ENCODE data around the gene SPG7. TPM values are rescaled to one million over a fixed set of nuclear protein-coding genes. Genes with fewer than 3 reads are reported as not detected.

SPG7 gene
- total and polyA plus RNA-seq, 4 experiments from 2014 or later = 46.4 to 160 (median 103) TPM

DNA sequence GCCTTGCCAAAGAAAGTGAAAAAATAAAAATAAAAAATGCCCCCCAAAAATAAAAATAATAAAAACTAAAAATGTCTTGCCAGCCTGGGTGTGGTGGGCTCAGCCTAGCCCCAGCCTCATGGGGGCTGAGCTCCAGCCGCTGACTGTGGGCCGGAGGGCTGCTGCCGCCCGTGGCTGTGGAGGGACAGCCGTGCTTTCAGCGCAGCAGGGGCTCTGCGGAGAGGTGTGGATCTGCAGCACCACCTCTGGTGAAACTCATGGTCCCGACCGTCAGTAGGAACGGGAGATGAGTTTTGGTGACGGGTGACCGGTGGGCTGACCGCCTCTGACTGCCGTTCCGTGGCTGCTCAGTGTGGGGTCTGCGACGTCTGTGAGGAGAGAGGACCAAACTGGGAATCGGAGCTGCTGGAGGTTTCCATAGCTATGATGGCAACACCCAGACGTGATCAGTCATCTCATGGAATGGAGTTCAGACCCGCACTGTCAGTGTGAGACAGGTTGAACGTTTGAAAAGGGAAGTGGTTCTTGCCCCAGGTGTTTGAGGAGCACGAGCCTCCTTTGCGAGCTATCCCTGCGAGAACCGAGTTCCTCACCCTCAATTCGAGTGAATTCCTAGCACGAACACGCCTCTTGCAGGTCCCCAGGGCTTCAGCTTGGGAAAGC lies 40.3 kb downstream of the SPG7 start:
- Histone ChIP-seq H3K27me3 (ENCODE audit: insufficient read depth, low read length) (no peaks in the 10 kb centered on the region), H3K4me3 (ENCODE audit: low read length in 2 of 2) (no peak overlapping the region), H3K4me1 (ENCODE audit: insufficient read depth, low read length) (peaks cover 16% of the 10 kb centered on the region), H3K36me3 (ENCODE audit: insufficient read depth, low read length) (peaks cover 28% of the 10 kb centered on the region), H3K27ac (ENCODE audit: low read depth, low read length) (no peak overlapping the region), H3K9me3 (ENCODE audit: control insufficient read depth in 1 of 2, low read length in 2 of 2) (no peaks in the 10 kb centered on the region)
- intact Hi-C loops (cut with micrococcal nuclease) = loop anchor here (2.0 kb wide), 1 partner anchor 14 kb away; no protein-coding TSS in a partner anchor
- H3K27ac Mint-ChIP-seq = peak overlapping the region in 6 of 7 donors; percentile 80 to 88 (median 85)
- CTCF ChIA-PET (ENCODE audit: partially characterized antibody) = interaction anchor here (1.8 kb wide), 1 partner anchor 10 kb away, joined by 6 read pairs; no protein-coding TSS in a partner anchor
- peaks cover 9 to 14% (median 12%) of the 10 kb centered on the region in 4 donors for H3K4me1 Mint-ChIP-seq
- H3K4me3 Mint-ChIP-seq = peak overlapping the region in 3 of 8 donors; percentile 49 to 72 (median 57)
- POLR2A ChIA-PET (ENCODE audit: partially characterized antibody) = interaction anchor here (0.9 to 2.0 kb wide), 5 partner anchors 8 to 46 kb away, joined by 3 to 9 read pairs (median 4); no protein-coding TSS in a partner anchor
- peaks cover 21 to 46% of the 10 kb centered on the region in 2 donors for H3K36me3 Mint-ChIP-seq
- H3K27me3 Mint-ChIP-seq = no peaks in the 10 kb centered on the region
- DNase-seq = no peak
- peaks cover 0 to 2% (median 0%) of the 10 kb centered on the region in 8 donors for H3K9me3 Mint-ChIP-seq

DNA sequence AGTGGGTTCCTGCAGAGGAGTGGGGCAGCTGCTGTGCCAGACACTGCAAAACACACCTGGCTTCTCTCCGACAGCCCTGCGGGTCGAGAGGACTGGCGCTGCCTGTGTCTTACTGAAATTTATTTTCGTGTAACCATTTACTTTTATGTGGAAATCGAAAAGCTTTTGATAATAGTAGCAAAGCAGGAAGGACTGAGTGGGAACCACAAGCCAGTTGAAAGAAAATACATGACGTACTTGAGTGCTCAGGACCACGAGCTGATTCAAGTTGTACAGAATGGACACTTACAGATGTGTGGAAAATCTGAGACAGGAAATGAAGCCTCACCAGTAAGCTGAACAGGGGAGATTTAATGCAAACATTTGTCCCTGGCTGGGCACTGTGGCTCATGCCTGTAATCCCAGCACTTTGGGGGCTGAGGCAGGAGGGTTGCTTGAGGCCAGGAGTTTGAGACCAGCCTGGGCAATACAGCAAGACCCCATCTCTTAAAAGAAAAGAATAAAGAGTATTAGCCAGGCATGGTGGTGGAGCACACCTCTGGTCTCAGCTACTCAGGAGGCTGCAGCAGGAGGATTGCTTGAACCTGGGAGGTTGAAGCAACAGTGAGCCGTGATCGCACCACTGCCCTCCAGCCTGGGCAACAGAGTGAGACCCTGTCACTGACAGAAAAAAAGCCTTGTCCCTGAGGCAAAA lies 41.0 kb downstream of the SPG7 start:
- Histone ChIP-seq H3K4me3 (ENCODE audit: low read length in 2 of 2) (no peak overlapping the region), H3K27ac (ENCODE audit: low read depth, low read length) (no peak overlapping the region), H3K4me1 (ENCODE audit: insufficient read depth, low read length) (peaks cover 16% of the 10 kb centered on the region), H3K27me3 (ENCODE audit: insufficient read depth, low read length) (no peaks in the 10 kb centered on the region), H3K36me3 (ENCODE audit: insufficient read depth, low read length) (peaks cover 29% of the 10 kb centered on the region), H3K9me3 (ENCODE audit: control insufficient read depth in 1 of 2, low read length in 2 of 2) (no peaks in the 10 kb centered on the region)
- POLR2A ChIA-PET (ENCODE audit: partially characterized antibody) = interaction anchor here (0.9 to 2.0 kb wide), 5 partner anchors 8 to 46 kb away, joined by 3 to 9 read pairs (median 4); no protein-coding TSS in a partner anchor
- Mint-ChIP-seq H3K27ac (peak overlapping the region; percentile 84 to 93 (median 88)), H3K4me3 (peak overlapping the region; percentile 6 to 72 (median 58)), H3K9me3 (peaks cover 0 to 2% (median 0%) of the 10 kb centered on the region in 8 donors), H3K36me3 (peaks cover 21 to 44% of the 10 kb centered on the region in 2 donors), H3K4me1 (peaks cover 9 to 14% (median 12%) of the 10 kb centered on the region in 4 donors), H3K27me3 (no peaks in the 10 kb centered on the region)
- CTCF ChIA-PET (ENCODE audit: partially characterized antibody) = interaction anchor here (1.8 kb wide), 1 partner anchor 9 kb away, joined by 6 read pairs; no protein-coding TSS in a partner anchor
- intact Hi-C loops (cut with micrococcal nuclease) = loop anchor here (2.0 kb wide), 1 partner anchor 14 kb away; no protein-coding TSS in a partner anchor
- peak; percentile 46 to 60 (median 54) for DNase-seq

DNA sequence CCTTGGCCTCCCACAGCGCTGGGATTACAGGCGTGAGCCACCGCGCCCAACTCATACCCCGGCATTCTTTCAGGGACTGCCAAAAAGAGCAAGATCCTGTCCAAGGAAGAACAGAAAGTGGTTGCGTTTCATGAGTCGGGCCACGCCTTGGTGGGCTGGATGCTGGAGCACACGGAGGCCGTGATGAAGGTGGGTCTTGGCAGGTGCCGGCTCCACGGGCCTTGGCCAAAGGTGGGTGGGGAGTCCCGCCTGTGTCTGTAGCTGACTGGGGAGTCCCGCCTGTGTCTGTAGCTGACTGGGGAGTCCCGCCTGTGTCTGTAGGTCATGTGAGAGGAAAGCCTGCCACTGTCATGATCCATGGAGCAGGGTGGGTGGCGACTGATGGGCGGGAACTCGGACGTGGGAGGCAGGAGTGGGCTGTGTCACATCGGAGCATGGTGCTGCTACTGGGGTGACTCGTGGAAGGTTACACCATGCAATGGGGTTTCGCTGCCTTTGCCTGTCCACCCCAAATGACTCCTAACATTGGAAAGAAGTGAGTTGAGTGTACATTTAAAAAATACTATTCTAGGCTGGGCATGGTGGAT lies 42.3 kb downstream of the SPG7 start:
- peak overlapping the region in 3 of 7 donors; percentile 53 to 85 (median 70) for H3K27ac Mint-ChIP-seq
- intact Hi-C loops (cut with micrococcal nuclease) = no loop called here
- no peaks in the 10 kb centered on the region for H3K9me3 ChIP-seq (ENCODE audit: control insufficient read depth in 1 of 2, low read length in 2 of 2)
- CTCF ChIA-PET (ENCODE audit: partially characterized antibody) = interaction anchor here (1.8 kb wide), 1 partner anchor 8 kb away, joined by 6 read pairs; no protein-coding TSS in a partner anchor
- no peaks in the 10 kb centered on the region for H3K27me3 Mint-ChIP-seq
- H3K4me1 Mint-ChIP-seq = peaks cover 9 to 14% (median 12%) of the 10 kb centered on the region in 4 donors
- peaks cover 33% of the 10 kb centered on the region for H3K36me3 ChIP-seq (ENCODE audit: insufficient read depth, low read length)
- no peak for DNase-seq
- no peak overlapping the region for H3K4me3 ChIP-seq (ENCODE audit: low read length in 2 of 2)
- H3K9me3 Mint-ChIP-seq = peaks cover 0 to 2% (median 0%) of the 10 kb centered on the region in 8 donors
- peaks cover 16% of the 10 kb centered on the region for H3K4me1 ChIP-seq (ENCODE audit: insufficient read depth, low read length)
- no peak overlapping the region for H3K4me3 Mint-ChIP-seq
- H3K36me3 Mint-ChIP-seq = peaks cover 21 to 43% of the 10 kb centered on the region in 2 donors
- no peak overlapping the region for H3K27ac ChIP-seq (ENCODE audit: low read depth, low read length)
- no peaks in the 10 kb centered on the region for H3K27me3 ChIP-seq (ENCODE audit: insufficient read depth, low read length)
- POLR2A ChIA-PET (ENCODE audit: partially characterized antibody) = interaction anchor here (1.8 to 2.0 kb wide), 2 partner anchors 11 to 16 kb away, joined by 6 to 9 read pairs; no protein-coding TSS in a partner anchor

DNA sequence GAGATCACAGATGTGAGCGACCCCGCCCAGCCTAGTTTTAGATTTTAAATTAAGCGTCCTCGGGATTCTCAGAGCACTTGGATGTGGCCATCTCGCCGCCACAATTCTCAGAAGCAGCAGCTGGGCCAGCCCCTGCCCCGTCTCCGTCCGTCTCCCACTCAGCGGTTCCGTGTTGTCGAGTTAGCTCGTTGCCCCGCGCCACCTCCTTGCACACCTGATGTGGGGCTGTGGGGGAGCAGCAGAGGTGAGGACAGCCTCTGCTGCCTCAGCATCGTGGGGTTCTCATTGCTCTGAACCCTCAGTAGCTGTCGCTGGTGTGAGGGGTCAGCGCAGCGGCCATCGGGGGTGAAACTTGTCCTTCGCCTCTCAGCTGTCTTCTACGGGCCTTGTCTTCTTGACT lies 44.1 kb downstream of the SPG7 start:
- Histone ChIP-seq H3K27me3 (ENCODE audit: insufficient read depth, low read length) (no peaks in the 10 kb centered on the region), H3K36me3 (ENCODE audit: insufficient read depth, low read length) (peaks cover 33% of the 10 kb centered on the region), H3K27ac (ENCODE audit: low read depth, low read length) (no peak overlapping the region), H3K9me3 (ENCODE audit: control insufficient read depth in 1 of 2, low read length in 2 of 2) (no peaks in the 10 kb centered on the region), H3K4me3 (ENCODE audit: low read length in 2 of 2) (no peak overlapping the region), H3K4me1 (ENCODE audit: insufficient read depth, low read length) (peaks cover 19% of the 10 kb centered on the region)
- H3K9me3 Mint-ChIP-seq = peaks cover 0 to 2% (median 0%) of the 10 kb centered on the region in 8 donors
- ChIA-PET POLR2A (ENCODE audit: partially characterized antibody) (interaction anchor here (0.5 to 0.9 kb wide), 2 partner anchors 18 to 104 kb away, joined by 3 to 4 read pairs; no protein-coding TSS in a partner anchor), CTCF (ENCODE audit: partially characterized antibody) (interaction anchor here (0.8 kb wide), 1 partner anchor 12 kb away, joined by 3 read pairs; no protein-coding TSS in a partner anchor)
- DNase-seq = no peak
- no peak overlapping the region for H3K27ac Mint-ChIP-seq
- H3K4me3 Mint-ChIP-seq = no peak overlapping the region
- no peaks in the 10 kb centered on the region for H3K27me3 Mint-ChIP-seq
- H3K36me3 Mint-ChIP-seq = peaks cover 16 to 46% of the 10 kb centered on the region in 2 donors
- intact Hi-C loops (cut with micrococcal nuclease) = no loop called here
- peaks cover 9 to 21% (median 16%) of the 10 kb centered on the region in 4 donors for H3K4me1 Mint-ChIP-seq

DNA sequence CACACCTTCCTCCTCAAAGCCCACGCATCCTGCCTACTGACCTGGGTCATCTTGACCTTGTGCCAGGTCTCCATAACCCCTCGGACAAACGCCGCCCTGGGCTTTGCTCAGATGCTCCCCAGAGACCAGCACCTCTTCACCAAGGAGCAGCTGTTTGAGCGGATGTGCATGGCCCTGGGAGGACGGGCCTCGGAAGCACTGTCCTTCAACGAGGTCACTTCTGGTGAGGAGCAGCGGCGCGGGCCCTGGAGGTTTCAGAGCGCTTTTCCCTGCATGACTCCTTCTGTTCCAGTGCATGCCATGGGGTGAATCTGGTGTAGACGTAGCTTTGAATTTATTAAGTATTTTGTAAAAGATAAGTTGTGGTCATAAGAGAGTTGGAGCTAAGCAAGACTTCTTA lies 44.7 kb downstream of the SPG7 start:
- H3K4me3 Mint-ChIP-seq = no peak overlapping the region

DNA sequence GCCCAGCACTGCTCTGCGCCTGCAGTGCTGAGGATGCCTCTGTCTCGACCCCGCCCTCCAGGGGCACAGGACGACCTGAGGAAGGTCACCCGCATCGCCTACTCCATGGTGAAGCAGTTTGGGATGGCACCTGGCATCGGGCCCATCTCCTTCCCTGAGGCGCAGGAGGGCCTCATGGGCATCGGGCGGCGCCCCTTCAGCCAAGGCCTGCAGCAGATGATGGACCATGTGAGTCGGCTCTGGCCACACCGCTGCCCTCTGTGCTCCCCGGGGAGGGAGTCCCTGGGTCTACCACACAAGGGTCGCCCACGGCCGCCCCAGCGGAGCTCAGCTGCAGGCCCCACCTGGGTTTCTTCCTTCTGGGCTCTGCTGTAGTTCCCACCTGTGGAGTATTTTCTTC lies 45.5 kb downstream of the SPG7 start:
- H3K9me3 Mint-ChIP-seq = peaks cover 0 to 2% (median 0%) of the 10 kb centered on the region in 8 donors
- H3K4me1 Mint-ChIP-seq = peaks cover 9 to 26% (median 16%) of the 10 kb centered on the region in 4 donors
- peaks cover 12 to 42% of the 10 kb centered on the region in 2 donors for H3K36me3 Mint-ChIP-seq
- Histone ChIP-seq H3K9me3 (ENCODE audit: control insufficient read depth in 1 of 2, low read length in 2 of 2) (no peaks in the 10 kb centered on the region), H3K4me1 (ENCODE audit: insufficient read depth, low read length) (peaks cover 19% of the 10 kb centered on the region), H3K27me3 (ENCODE audit: insufficient read depth, low read length) (no peaks in the 10 kb centered on the region), H3K36me3 (ENCODE audit: insufficient read depth, low read length) (peaks cover 33% of the 10 kb centered on the region), H3K4me3 (ENCODE audit: low read length in 2 of 2) (no peak overlapping the region), H3K27ac (ENCODE audit: low read depth, low read length) (no peak overlapping the region)
- intact Hi-C loops (cut with micrococcal nuclease) = no loop called here
- no peak overlapping the region for H3K27ac Mint-ChIP-seq
- H3K4me3 Mint-ChIP-seq = no peak overlapping the region
- ChIA-PET CTCF (ENCODE audit: partially characterized antibody) (interaction anchor here (1.0 kb wide), 1 partner anchor 13 kb away, joined by 4 read pairs; no protein-coding TSS in a partner anchor), POLR2A (ENCODE audit: partially characterized antibody) (no interaction called here)
- no peak for DNase-seq
- no peaks in the 10 kb centered on the region for H3K27me3 Mint-ChIP-seq

More for the DNA sequence above, 44.7 kb downstream of the SPG7 start:
- Histone ChIP-seq H3K4me1 (ENCODE audit: insufficient read depth, low read length) (peaks cover 24% of the 10 kb centered on the region), H3K27me3 (ENCODE audit: insufficient read depth, low read length) (no peaks in the 10 kb centered on the region), H3K27ac (ENCODE audit: low read depth, low read length) (no peak overlapping the region), H3K9me3 (ENCODE audit: control insufficient read depth in 1 of 2, low read length in 2 of 2) (no peaks in the 10 kb centered on the region), H3K36me3 (ENCODE audit: insufficient read depth, low read length) (peaks cover 33% of the 10 kb centered on the region), H3K4me3 (ENCODE audit: low read length in 2 of 2) (no peak overlapping the region)
- intact Hi-C loops (cut with micrococcal nuclease) = no loop called here
- POLR2A ChIA-PET (ENCODE audit: partially characterized antibody) = interaction anchor here (0.9 kb wide), 1 partner anchor 18 kb away, joined by 4 read pairs; no protein-coding TSS in a partner anchor
- no peaks in the 10 kb centered on the region for H3K27me3 Mint-ChIP-seq
- H3K36me3 Mint-ChIP-seq = peaks cover 15 to 49% of the 10 kb centered on the region in 2 donors
- H3K9me3 Mint-ChIP-seq = peaks cover 0 to 2% (median 0%) of the 10 kb centered on the region in 8 donors
- peaks cover 12 to 27% (median 20%) of the 10 kb centered on the region in 4 donors for H3K4me1 Mint-ChIP-seq
- CTCF ChIA-PET (ENCODE audit: partially characterized antibody) = interaction anchor here (1.0 kb wide), 1 partner anchor 12 kb away, joined by 4 read pairs; no protein-coding TSS in a partner anchor
- no peak overlapping the region for H3K27ac Mint-ChIP-seq
- no peak for DNase-seq
